ENCODE results near the gene GRM3. TPM values are rescaled to one million over a fixed set of nuclear protein-coding genes. Genes with fewer than 3 reads are reported as not detected.

GRM3 gene
- total RNA-seq, 2 experiments from 2014 or later, result not detected

DNA sequence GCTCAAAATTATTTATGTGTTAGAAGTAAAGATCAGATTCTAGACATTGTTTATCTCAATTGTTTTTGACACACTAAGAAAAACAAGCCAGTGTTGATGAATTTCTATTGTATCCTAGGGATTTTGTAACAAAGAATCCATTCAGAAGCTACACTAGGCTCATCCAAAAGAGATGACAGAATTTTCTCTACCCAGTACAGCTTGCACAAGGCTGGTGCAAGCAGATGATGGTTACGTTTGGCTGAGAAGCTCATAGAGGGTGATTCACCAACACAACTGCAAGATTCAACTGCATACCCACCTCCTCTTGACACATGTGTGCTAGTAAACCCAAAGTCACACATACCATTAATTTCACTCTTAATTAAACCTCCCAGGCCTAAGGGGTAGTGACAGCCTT, 20.8 kb downstream of the GRM3 start:
- Histone ChIP-seq H4K20me1 (ENCODE audit: insufficient read depth, low read length) (no peaks in the 10 kb centered on the region), H3K4me3 (ENCODE audit: low read depth, low read length, poor library complexity, severe bottlenecking) (no peak overlapping the region), H3K4me2 (ENCODE audit: low read length) (no peak overlapping the region), H2AFZ (ENCODE audit: low read length) (no peak overlapping the region), H3K79me2 (ENCODE audit: insufficient read depth, low read depth, low read length) (no peaks in the 10 kb centered on the region), H3K27ac (ENCODE audit: low read depth, low read length, poor library complexity, severe bottlenecking) (no peak overlapping the region), H3K4me1 (ENCODE audit: insufficient read depth, low read length, poor library complexity, severe bottlenecking) (no peaks in the 10 kb centered on the region), H3K36me3 (ENCODE audit: insufficient read depth, low read length) (no peaks in the 10 kb centered on the region), H3K9me3 (ENCODE audit: low read length) (no peaks in the 10 kb centered on the region), H3K9me2 (ENCODE audit: insufficient read depth, low read length) (no peaks in the 10 kb centered on the region)
- DNase-seq (ENCODE audit: low spot score), result no peak
- intact Hi-C loops (cut with micrococcal nuclease; ENCODE audit: unreplicated experiment), result no loop called here
- POLR2A ChIA-PET, result interaction anchor here (0.6 to 1.5 kb wide), 2 partner anchors 18 to 88 kb away, joined by 3 to 4 read pairs; no protein-coding TSS in a partner anchor
- BruUV-seq (replicated peaks), result no TSS peak
- no peak for TF ChIP-seq EZH2phosphoT487 (IDR thresholded peaks at IDR 0.05; ENCODE audit: borderline replicate concordance, low read depth, low read length)
- TF ChIP-seq, protein P1, sequence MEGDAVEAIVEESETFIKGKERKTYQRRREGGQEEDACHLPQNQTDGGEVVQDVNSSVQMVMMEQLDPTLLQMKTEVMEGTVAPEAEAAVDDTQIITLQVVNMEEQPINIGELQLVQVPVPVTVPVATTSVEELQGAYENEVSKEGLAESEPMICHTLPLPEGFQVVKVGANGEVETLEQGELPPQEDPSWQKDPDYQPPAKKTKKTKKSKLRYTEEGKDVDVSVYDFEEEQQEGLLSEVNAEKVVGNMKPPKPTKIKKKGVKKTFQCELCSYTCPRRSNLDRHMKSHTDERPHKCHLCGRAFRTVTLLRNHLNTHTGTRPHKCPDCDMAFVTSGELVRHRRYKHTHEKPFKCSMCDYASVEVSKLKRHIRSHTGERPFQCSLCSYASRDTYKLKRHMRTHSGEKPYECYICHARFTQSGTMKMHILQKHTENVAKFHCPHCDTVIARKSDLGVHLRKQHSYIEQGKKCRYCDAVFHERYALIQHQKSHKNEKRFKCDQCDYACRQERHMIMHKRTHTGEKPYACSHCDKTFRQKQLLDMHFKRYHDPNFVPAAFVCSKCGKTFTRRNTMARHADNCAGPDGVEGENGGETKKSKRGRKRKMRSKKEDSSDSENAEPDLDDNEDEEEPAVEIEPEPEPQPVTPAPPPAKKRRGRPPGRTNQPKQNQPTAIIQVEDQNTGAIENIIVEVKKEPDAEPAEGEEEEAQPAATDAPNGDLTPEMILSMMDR (conservative IDR thresholded peaks at IDR 0.05; ENCODE audit: low read length), result no peak
- CTCF ChIA-PET (ENCODE audit: unreplicated experiment), result no interaction called here

DNA sequence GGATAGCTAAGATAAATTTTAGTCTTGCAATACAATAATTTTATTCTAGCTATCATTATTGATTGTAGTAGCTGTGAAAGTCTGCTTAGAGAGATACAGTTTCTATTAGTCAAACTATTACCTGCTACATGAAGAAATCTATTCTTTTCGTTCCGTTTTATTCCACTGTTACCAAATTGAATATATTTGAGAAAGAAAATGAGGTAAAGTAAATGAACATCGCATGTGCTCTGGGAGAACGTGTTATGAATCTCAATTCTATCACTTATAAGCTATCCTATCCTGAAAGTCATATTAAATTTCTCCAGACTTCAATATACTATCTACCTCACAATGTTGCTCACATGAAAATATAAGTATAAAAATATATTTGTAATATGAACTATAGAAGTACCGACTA, 21.3 kb downstream of the GRM3 start:
- H3K36me3 ChIP-seq (ENCODE audit: insufficient read depth, low read length), result no peaks in the 10 kb centered on the region
- H2AFZ ChIP-seq (ENCODE audit: low read length), result no peak overlapping the region
- no peak overlapping the region for H3K4me2 ChIP-seq (ENCODE audit: low read length)
- H3K79me2 ChIP-seq (ENCODE audit: insufficient read depth, low read depth, low read length), result no peaks in the 10 kb centered on the region
- H3K9me3 ChIP-seq (ENCODE audit: low read length), result no peaks in the 10 kb centered on the region
- H3K9me2 ChIP-seq (ENCODE audit: insufficient read depth, low read length), result no peaks in the 10 kb centered on the region
- no peak overlapping the region for H3K4me3 ChIP-seq (ENCODE audit: low read depth, low read length, poor library complexity, severe bottlenecking)
- intact Hi-C loops (cut with micrococcal nuclease; ENCODE audit: unreplicated experiment), result no loop called here
- BruUV-seq (replicated peaks), result no TSS peak
- CTCF ChIA-PET (ENCODE audit: unreplicated experiment), result no interaction called here
- no peak overlapping the region for H3K27ac ChIP-seq (ENCODE audit: low read depth, low read length, poor library complexity, severe bottlenecking)
- TF ChIP-seq EZH2phosphoT487 (IDR thresholded peaks at IDR 0.05; ENCODE audit: borderline replicate concordance, low read depth, low read length), result no peak
- TF ChIP-seq, protein P1 (conservative IDR thresholded peaks at IDR 0.05; ENCODE audit: low read length), result no peak
- H3K4me1 ChIP-seq (ENCODE audit: insufficient read depth, low read length, poor library complexity, severe bottlenecking), result no peaks in the 10 kb centered on the region
- no peaks in the 10 kb centered on the region for H4K20me1 ChIP-seq (ENCODE audit: insufficient read depth, low read length)
- POLR2A ChIA-PET, result interaction anchor here (1.5 kb wide), 1 partner anchor 18 kb away, joined by 4 read pairs; no protein-coding TSS in a partner anchor
- no peak for DNase-seq (ENCODE audit: low spot score)

DNA sequence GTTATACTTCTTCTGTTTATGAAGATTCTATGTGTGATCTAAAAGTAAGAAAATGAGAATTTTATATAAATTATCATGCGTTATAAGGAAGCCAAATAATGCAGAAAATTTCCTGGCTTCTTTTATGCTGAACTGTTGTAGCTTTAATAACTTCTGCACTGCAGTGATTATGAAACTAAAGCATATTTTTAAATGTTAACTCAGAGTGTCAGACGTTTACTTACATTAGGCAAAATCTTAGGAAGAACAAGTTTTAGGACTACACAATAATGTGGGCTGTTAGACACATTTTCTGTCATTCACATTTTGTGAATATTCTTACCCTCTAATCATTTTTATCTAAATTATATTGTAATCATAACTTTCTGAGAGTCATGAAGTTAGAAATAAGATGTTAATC, 22.0 kb downstream of the GRM3 start:
- CTCF ChIA-PET (ENCODE audit: unreplicated experiment), result no interaction called here
- H3K9me3 ChIP-seq (ENCODE audit: low read length), result no peaks in the 10 kb centered on the region
- no peaks in the 10 kb centered on the region for H4K20me1 ChIP-seq (ENCODE audit: insufficient read depth, low read length)
- H3K4me3 ChIP-seq (ENCODE audit: low read depth, low read length, poor library complexity, severe bottlenecking), result no peak overlapping the region
- no peak for TF ChIP-seq EZH2phosphoT487 (IDR thresholded peaks at IDR 0.05; ENCODE audit: borderline replicate concordance, low read depth, low read length)
- TF ChIP-seq, protein P1 (conservative IDR thresholded peaks at IDR 0.05; ENCODE audit: low read length), result no peak
- intact Hi-C loops (cut with micrococcal nuclease; ENCODE audit: unreplicated experiment), result no loop called here
- H3K9me2 ChIP-seq (ENCODE audit: insufficient read depth, low read length), result no peaks in the 10 kb centered on the region
- DNase-seq (ENCODE audit: low spot score), result no peak
- no peaks in the 10 kb centered on the region for H3K79me2 ChIP-seq (ENCODE audit: insufficient read depth, low read depth, low read length)
- no peak overlapping the region for H3K27ac ChIP-seq (ENCODE audit: low read depth, low read length, poor library complexity, severe bottlenecking)
- POLR2A ChIA-PET, result interaction anchor here (1.2 to 1.4 kb wide), 3 partner anchors 10 to 70 kb away, joined by 3 to 6 read pairs (median 5); no protein-coding TSS in a partner anchor
- no peaks in the 10 kb centered on the region for H3K4me1 ChIP-seq (ENCODE audit: insufficient read depth, low read length, poor library complexity, severe bottlenecking)
- no peak overlapping the region for H2AFZ ChIP-seq (ENCODE audit: low read length)
- no peak overlapping the region for H3K4me2 ChIP-seq (ENCODE audit: low read length)
- no TSS peak for BruUV-seq (replicated peaks)
- H3K36me3 ChIP-seq (ENCODE audit: insufficient read depth, low read length), result no peaks in the 10 kb centered on the region

Measured in OCI-LY7 (cell line).